NCI-H2029 (cell line): ENCODE measurements around the gene PTMA.

Experiments used
- DNase-seq: peaks from one replicate; lab custom pipeline; 2025; lab: John Stamatoyannopoulos, UW

Gene PTMA

DNA sequence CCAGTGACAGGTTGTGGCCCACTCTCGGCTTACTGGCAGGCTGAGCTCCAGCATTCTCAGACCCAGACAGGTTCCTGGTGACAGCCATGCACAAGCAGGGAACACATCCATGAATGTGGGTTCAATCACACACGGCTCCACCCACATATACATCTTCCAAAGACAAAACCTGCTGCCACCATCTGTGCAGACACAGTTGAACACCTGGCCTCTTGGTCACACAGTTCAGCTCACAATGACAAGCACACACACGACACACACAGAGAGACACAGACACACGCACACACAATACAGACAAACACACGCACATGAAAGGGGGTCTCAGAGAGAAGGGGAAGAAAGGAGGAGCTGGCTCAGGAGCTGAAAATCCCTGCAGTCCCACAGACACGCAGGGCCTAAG, 32.1 kb upstream of the PTMA start:
- DNase-seq = no peak

DNA sequence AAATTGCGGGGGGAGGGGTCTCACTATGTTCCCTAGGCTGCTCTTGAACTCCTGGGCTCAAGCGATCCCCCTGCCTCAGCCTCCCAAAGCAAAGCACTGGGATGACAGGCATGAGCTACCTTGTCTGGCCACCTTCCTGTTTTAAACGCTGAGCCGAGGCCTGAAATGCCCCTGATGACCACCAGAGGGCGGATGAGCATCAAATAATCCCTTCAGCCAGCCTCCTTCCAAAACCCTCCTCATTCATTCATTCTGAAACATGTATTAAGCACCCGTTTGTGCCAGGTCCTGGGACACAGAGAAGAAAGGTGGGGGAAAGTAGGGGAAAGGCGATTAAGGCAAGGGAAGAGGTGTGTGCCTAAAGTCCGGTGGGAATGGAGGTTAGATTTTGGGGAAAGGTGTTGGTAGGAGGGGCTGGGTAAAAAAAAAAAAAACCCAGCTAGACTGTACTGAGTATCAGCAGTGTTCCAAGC, 30.7 kb upstream of the PTMA start:
- peak; percentile 64 for DNase-seq

DNA sequence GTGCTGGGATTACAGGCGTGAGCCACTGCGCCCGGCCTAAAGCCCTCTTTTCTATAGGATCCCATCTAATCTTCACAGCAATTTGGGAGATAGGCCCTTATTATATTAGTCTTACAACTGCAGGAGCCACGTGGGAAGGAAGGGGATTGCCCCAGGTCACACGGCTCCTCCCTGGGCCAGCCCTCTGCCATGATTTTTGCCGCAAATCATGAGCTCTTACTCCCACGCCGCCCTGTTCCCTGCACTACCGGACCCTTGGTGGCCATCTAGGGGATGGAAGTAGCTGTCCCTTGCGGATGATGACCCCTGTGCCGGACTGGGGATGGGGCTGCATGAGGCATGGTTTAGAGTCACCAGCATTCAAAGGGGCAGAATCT, 28.4 kb upstream of the PTMA start:
- no peak for DNase-seq

DNA sequence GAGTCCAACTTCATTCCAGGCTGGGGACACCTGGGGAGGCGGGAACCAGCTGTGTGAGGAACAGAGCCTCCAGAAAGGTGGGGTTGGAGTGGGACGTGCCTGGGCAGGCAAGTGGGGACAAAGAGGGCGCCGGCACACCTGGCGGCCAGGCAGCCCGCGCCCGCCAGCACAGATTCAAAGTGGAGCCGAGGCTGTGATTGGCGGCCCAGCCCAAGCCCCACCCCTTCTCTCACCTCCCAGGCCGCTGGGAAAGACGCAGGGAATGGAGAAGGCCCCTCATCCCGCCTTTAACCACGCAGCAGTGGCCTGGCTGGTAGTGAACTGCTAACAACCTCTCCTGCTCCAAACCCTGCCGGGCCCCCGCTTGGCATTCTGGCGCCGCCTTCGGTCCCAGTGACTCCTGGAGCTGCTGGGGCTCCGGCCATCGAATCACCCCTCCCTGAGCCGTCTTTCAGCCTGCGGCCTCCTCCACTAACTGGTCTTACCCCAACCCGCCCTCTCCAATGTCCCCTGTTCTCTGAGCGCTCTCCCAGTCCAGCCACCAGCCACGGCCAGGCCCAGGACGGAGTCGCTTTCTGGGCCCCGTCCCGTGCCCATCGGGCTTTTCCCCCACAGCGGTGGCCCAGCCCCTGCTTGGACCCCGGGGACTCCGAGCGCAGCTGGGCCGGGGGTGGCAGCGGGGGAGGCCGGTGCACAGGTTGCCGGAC, 27.9 kb upstream of the PTMA start:
- peak; percentile 51 for DNase-seq

DNA sequence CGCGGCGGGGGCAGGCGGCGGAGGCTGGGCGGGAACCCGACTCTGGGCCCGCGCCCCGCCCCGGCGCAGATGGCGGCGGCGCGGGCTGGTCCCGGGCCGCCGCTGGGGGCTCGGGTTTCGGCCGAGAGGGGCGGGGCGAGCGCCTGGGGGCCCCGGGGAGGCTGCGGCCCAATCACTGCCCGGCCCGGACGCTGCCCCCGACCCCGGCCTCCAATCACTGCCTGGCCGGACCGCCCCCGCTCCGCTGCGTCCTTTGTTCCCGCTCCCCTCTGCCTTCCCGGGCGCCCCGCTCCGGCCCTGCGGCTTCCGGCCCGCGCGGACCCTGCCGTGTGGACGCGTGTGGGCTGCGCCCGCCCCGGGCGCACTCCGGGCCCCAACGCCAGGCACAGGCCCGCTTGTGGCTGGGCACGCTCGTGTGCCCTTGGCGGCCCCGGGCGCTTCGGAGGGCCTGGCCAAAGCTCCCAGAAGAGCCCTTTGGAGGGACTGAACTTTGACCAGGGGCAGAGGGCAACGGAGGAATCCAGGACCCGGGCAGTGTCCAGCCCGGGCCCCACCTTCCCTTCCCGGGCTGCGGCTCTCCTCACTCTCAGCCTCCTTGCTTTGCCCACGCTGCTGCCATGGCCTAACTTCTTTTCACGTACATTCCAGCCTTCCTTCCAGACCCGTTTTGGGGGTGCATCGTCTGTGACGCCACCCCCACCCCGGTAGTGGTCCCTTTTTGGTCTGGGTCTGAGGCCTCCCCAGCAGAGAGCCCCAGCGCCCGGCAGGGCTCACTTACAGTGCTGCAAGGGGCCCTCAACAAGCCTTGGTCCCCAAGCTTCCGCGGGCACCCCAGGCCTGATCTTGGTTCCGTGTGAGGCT, 27.1 kb upstream of the PTMA start:
- DNase-seq = peak; percentile 60

DNA sequence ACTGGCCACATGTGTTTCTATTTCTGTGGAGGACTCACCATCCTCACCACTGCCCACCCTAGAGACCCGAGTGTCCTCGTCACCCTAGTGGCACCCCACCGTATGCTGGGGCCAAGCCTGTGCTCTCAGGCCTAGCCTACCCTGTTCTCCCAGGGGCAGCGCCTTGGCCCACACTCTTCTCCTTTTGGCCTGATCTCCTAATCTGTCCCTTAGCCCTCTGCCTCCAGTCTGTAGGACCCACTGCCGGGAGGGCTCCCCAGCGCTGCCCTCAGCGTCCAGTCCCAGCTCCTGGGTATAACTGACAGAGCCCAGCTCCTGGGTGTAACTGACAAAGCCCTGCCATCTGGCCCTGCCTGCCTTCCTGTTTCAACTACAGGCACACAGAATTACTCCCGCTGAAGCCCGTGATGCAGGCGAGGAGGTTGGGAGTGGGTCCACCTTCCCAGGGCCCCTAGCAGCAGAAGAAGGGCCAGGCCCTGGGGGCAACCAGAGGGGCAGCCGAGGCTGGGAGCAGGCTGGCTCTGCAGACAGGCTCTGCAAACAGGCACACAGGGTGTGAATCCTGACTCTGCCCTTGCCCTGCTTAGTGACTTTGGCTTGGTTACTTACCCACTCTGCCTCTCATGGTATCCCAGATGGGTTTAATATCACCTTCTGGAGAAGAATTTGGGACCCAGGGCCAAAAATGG, 25.6 kb upstream of the PTMA start:
- DNase-seq = no peak

DNA sequence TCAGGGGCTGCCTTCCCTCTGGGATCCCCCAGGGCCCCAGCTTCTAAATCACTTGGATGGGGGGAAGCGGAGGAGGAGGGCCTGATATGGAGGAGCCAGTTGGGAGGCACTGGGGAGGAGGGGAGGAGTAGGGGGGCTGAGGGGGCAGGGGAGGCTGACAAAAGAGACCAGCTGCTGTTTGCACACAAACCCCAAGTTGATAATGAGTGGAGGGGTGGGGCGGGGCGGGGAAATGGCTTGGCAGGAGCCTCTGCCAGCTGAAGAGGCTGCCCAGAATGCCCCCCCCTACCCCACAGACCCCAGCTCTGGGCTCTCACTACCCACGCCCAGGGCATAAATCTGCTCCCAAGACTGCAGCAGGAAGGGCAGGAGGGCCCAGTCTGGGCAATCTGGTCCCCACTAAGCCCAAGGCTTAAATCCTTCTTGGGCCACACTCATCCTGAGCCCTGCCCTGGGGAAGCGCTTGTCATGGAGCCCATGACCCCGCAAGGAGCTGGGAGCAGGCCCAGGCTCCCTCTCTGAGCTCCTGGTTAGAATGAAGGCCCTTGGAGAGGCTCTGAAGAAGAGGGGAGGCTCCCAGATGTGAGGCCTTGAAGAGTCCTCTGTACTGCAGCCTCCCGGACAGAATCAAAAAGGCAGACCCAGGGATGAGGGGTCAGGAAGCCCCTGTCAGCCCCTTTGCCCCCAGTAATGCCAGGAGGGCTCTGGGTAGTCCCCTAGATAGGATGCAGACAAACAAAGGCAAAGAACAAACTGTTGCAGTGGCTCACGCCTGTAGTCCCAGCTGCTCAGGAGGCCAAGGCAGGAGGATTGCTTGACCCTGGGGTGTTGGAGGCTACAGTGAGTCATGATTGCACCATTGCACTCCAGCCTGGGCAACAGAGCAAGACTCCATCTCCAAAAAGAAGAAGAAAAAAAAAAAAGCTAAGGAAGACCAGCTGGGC, 24.8 kb upstream of the PTMA start:
- no peak for DNase-seq

DNA sequence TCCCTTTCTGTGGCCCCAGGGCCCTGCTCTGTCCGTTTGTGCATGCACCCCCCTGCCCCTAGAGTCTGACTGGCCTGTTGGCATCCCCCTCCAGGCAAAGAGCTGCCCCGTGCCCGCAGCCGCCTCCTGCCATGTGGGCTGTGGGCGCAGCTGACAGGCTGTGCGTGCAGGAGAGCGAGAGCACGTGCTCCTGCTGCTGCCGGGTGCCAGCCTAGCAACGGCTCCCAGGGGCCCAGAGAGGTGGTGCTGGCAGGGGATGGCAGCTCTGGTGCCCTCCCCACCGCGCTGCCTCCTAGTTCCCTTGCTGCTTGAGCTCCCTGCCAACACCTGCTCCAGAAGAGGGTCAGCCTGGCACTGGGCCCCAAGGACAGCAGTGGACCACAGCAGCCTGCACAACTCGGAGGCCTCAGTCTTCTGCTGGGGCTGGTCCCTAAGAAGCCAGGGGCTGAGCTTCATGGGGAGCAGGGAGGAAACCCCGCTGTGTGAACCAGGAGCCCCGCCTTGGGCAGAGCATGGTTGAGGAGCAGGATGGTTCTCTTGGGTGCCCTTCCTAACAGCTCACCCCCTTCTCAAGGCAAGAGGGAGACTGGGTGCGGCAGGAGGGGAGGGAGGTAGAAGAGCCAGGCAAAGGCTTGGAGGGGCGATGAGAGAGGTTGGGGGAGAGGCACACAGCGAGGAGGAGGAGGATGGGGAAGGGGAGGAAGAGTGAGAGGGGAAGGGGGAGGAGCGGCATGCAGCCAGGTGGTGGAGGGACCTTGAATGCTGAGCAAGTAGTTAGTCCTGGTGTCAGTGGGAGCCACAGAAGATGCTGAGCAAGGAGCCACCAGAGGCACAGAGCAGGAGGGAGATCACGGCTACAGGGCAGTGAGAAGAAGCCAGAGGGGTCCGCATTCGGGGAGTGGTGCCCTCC, 23.8 kb upstream of the PTMA start:
- peak; percentile 74 for DNase-seq

DNA sequence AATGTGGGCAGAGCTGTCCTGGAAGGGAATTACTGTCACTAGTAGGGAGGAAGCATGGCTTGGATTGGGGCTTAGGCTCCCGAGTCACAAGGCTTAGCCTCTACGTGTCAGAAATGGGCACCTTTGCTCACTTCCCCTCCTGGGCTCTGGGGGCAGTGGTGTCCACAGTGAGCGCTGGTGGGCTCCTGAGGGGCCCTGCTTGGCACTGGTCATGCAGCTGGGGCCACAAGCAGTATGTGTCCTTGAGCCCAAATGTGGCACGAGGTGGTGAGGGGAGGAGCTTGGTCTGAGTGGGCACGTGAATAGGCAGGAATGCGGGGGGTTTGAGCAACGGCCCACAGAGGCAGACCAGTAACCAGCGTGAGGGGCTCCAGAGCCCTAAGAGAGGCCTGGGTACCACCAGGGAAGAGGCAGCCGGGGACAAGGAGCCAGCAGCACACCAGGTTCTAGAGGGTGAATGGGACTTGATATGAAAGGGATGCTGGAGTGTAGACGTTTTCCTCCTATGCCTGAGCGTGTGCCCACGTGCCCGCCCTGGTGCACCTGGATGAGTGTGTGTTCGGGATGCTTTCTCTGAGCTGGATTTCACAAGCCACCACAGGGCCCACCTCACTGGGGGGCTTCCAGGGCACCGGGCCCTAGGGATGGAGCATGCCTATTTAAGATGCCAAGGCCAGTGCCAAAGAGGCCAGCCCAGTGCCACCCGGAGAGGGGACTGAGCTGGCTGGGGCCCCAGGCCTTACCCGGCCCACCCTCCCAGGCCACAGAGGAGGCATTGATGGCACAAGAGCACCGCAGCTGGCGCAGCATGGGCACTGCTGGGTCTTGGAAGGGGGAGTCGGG, 22.8 kb upstream of the PTMA start:
- no peak for DNase-seq

DNA sequence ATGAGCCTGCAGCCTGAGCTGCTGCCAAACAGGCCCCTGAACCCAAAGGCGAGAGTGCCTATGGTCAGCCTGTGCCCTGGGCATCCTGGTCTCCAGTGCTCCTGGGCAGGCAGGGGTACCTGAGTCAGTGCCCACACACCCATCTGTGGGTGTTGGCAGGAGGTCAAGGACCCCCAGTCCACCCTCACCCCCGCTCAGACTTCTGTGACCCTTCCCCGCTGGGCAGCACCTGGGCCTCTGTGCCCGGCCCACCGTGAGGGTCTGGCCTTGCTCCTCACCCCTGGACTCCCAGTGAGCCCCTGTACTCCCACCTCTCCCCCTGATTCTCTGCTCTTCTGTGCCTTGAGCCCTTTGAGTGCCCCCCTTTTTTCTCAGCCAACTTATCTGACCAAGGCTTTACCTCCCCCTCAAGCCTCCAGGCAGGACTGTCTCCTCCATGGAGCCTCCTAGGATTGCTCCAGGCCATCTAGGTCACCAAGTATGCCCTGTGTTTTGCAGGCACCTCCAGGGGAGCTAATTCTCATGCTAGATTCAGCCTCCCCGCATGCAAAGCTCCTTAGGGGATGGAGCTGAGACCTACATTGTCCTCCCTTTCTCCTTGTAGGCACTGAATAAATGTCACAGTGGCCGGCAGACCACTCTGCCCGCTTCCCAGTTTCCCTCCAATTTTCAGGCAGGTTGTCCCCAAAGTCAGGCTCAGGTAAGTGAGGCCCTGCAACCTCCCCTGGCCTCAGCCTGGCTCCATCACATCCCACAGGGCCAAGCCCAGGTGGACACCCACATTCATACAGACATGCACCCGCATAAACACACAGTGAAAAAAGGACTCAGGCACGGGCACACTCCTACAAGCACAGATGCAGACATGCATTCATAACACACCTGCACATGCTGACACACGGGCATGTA, 21.9 kb upstream of the PTMA start:
- no peak for DNase-seq

DNA sequence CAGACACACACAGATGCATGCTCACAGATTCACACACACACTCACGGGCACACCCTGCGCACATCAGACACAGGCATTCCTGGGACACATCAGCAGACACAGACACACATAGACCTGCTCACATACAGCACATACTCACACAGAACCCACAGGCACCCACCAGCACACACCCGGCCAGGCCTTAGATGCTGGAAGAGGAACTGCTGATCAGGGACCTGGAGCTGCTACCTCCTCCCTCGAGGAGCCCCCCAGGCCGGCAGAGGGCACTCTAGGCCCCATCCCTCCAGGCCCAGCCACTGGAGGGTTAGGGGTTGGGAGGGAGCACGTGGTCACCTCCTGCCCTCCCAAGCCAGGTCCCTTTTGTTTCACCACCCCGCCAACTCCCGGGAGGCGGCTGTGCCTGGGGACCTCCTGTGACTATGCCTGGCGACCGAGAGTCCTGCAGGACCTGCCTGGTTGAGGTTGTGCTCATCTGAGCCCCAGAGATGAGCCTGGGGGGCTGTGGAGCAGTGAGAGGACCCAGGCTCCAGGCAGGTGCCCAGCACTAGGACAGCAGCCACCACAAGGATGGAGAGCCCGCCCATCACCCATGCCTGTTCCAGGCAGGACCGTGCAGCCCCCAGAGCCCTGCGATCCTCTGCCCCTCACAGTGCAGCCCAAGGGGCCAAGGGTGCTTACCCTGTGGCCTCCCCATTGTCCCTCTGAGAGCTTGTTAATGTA, 21.0 kb upstream of the PTMA start:
- peak; percentile 30 for DNase-seq

DNA sequence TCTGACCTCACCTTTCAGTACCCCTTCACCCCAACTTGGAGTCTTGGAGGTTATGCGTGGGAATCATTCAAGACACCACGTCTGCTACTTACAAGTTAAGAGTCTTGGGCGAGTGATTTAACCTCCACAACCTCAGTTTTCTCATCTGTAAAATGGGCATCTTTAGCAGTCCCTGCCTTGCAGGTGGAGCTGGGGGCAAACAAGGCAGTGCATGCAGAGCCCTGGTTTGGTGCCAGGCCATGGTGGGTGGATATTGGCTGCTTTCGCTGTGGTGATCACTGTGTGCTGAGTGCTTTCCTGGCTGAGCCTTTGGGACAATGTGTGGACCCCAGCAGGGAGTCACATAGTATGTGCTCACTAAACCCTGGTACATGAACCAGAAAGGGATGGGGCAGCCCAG, 20.4 kb upstream of the PTMA start:
- DNase-seq = no peak

DNA sequence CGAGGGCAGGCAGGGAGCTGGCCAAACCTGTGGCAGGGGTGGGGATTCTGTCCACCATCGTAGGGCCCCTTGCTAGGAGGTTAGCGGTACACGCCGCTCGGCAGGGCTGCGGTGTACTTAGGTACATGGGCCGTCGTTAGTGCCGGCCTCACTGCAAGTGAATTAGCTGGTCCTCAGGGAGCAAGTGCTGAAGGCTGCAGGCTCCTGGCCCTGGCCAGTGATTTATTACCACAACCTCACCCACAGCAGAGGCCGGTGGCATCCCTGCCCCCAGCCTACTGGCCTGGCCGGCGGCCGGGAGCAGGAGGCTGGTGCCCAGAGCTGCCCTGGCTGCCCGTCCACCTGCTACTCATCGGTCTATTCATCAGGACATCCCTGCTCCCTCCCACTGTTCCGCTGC, 19.6 kb upstream of the PTMA start:
- DNase-seq = no peak

DNA sequence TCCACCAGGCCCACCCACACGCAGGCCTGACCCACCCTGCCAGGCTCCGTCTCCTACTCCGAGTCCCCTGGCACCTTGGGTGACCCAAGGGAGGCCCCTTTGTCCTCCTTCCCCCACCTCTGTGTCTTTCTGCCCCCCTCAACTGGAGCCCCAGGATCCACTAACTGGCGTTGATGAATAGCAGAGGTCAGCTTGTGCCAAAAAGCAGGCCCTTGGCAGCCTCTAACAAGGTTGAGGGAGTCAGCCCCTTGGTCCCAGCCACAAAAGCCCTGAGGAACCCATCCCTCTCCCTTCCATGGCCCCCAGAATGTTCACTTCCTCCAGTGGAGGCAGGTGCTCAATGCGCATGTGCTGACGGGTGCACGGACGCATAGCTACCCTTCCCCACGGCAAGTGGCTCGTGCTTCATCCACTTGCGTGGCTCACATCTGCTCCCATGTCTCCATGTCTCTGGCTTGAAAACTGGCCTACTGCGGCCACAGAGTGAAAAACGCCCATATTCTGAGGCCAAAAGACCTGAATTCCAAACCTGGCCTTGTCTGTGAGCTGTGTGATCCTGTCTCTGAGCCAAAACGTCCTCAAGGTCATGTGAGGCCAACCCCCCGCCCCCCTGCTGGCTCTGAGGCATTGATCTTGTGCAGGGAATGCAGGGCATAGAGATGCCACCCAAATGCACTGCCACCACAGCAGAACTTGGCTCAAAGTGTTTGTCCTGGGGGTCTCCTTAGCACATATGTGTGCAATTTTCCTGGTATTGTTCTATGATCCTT, 19.0 kb upstream of the PTMA start:
- DNase-seq = no peak

DNA sequence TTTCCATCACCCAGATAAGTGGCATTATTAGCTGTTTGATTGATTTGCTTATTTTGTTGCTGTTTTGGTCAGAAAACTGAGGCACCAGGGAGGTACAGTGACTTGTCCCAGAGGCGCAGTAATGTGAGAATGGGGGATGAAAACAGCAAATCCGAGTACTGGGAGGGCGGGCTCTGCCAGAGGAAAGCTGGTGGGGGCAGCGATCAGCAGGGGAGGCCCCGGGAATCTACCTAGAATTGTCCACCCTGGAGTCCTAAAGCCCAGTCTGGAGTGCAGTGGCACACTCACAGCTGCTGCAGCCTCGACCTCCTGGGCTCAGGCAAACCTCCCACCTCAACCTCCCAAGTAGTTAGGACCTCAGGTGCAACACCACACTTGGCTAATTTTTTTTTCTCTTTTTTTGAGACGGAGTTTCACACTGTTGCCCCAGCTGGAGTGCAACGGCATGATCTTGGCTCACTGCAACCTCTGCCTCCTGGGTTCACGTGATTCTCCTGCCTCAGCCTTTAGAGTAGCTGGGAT, 17.0 kb upstream of the PTMA start:
- DNase-seq = no peak

DNA sequence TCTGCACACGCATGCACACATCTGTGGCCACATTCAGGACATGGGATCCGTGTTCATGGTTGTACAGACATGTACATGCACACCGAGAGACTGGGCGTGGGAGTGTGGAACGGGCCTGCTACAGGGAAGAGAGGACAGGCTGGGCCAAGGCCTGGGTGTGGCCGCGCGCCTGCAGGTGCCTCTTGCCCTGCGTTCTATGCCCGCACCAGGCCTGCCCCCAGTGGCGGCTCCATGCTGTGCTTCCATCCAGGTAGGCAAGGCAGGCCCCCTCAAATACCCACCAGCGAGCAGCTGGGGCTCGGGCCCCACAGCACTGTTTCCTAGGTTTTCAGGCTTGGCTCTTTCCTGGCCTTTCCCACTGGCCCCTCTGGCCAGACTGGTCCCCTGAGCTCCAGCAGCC, 15.5 kb upstream of the PTMA start:
- no peak for DNase-seq

DNA sequence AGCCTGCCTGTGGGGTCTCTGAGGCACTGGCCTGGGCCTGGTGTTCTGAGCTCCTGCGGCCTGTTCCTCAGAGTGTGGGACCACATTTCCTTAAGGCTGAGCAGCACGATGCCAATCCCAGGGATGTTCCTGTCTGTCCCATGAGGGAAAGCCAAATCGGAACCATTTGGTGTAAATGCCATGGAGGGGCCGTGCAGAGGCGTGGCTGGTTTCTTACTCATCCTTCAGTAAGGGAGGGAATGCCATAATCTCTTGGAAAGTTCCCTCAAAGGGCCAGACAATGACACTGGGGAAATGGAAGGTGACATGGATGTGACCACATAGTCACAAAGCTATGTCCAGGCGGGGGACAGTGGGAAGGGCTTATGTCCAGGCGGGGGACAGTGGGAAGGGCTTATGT, 14.4 kb upstream of the PTMA start:
- DNase-seq = no peak
